K562 (cell line): ENCODE data around the gene RAB5A. TPM values are rescaled to one million over a fixed set of nuclear protein-coding genes. Genes with fewer than 3 reads are reported as not detected.

Experiments
- ARID2 ChIP-seq: fragments of 450-650 bp; IDR thresholded peaks from 2 replicates; pipeline ENCODE4 v1.6.1; 2017; ENCODE audit warnings: antibody characterized with exemption, mild to moderate bottlenecking
- BRD9 ChIP-seq: fragments of 450-650 bp; IDR thresholded peaks from 2 replicates; pipeline ENCODE4 v1.6.1; 2018; ENCODE audit warnings: low read depth; ENCODE audit not compliant: partially characterized antibody
- CAMTA2 ChIP-seq: fragments of 250-450 bp; sonication (Bioruptor Pico); conservative IDR thresholded peaks from 2 replicates; pipeline ENCODE4 v1.5.1; 2022
- CTBP1 ChIP-seq: fragments of 450-650 bp; IDR thresholded peaks from 2 replicates; pipeline ENCODE4 v1.6.1; 2016; ENCODE audit warnings: borderline replicate concordance
- CTCFL ChIP-seq: IDR thresholded peaks from 2 replicates; pipeline ENCODE4 v1.6.1; 2011; ENCODE audit warnings: borderline replicate concordance, low read depth, mild to moderate bottlenecking, moderate library complexity, low read length; ENCODE audit not compliant: insufficient read depth, poor library complexity, severe bottlenecking
- ERF ChIP-seq: fragments of 450-650 bp; formaldehyde crosslinking; IDR thresholded peaks from 2 replicates; pipeline ENCODE4 v1.4.0; 2020; ENCODE audit warnings: mild to moderate bottlenecking, mixed read lengths
- EWSR1 ChIP-seq: fragments of 450-650 bp; IDR thresholded peaks from 2 replicates; pipeline ENCODE4 v1.6.1; 2018; ENCODE audit warnings: borderline replicate concordance, mild to moderate bottlenecking, low read depth, moderate library complexity; ENCODE audit not compliant: partially characterized antibody
- FOS ChIP-seq: IDR thresholded peaks from 3 replicates; pipeline ENCODE4 v1.6.1; 2011; ENCODE audit not compliant: insufficient read length; ENCODE audit errors: extremely low read depth
- HMBOX1 ChIP-seq: sonication (generic); IDR thresholded peaks from 2 replicates; pipeline ENCODE4 v1.6.1; 2016
- IRF2 ChIP-seq: sonication (generic); formaldehyde crosslinking; IDR thresholded peaks from 2 replicates; pipeline ENCODE4 v1.8.1; 2022; ENCODE audit warnings: mild to moderate bottlenecking, missing genetic modification reagents
- MAFF ChIP-seq: IDR thresholded peaks from 2 replicates; pipeline ENCODE4 v1.6.1; 2012; ENCODE audit warnings: low read length, improper control_type of control experiment
- MEIS2 ChIP-seq: fragments of 450-650 bp; IDR thresholded peaks from 2 replicates; pipeline ENCODE4 v1.6.1; 2014; ENCODE audit warnings: mild to moderate bottlenecking; ENCODE audit not compliant: partially characterized antibody
- PML ChIP-seq: IDR thresholded peaks from 2 replicates; pipeline ENCODE4 v1.6.1; 2012; ENCODE audit warnings: low read length, inconsistent platforms
- POLR3A ChIP-seq: IDR thresholded peaks from 2 replicates; pipeline ENCODE4 v1.6.1; 2011; ENCODE audit warnings: borderline replicate concordance, mild to moderate bottlenecking, moderate library complexity; ENCODE audit not compliant: insufficient read length, insufficient read depth; ENCODE audit errors: extremely low read depth
- RAD51 ChIP-seq: fragments of 450-650 bp; IDR thresholded peaks from 2 replicates; pipeline ENCODE4 v1.7.1; 2016; ENCODE audit warnings: low read depth, mild to moderate bottlenecking, borderline replicate concordance
- RBBP5 ChIP-seq: fragments of 200-600 bp; sonication (generic); IDR thresholded peaks from 2 replicates; pipeline ENCODE4 v1.6.1; 2012; ENCODE audit warnings: borderline replicate concordance, mild to moderate bottlenecking, low read length, control low read depth, inconsistent platforms; ENCODE audit not compliant: insufficient read depth, poor library complexity, severe bottlenecking
- RFX5 ChIP-seq: IDR thresholded peaks from 2 replicates; pipeline ENCODE4 v1.6.1; 2011; ENCODE audit warnings: low read depth, mild to moderate bottlenecking, improper control_type of control experiment, low read length
- SNIP1 ChIP-seq: fragments of 450-650 bp; IDR thresholded peaks from 2 replicates; pipeline ENCODE4 v1.7.1; 2017; ENCODE audit warnings: low read depth, mild to moderate bottlenecking
- STAG1 ChIP-seq: sonication (generic); formaldehyde crosslinking; IDR thresholded peaks from 2 replicates; pipeline ENCODE4 v1.5.0; 2020; ENCODE audit warnings: missing genetic modification reagents, borderline replicate concordance
- SUPT5H ChIP-seq: fragments of 450-650 bp; IDR thresholded peaks from 2 replicates; pipeline ENCODE4 v1.6.1; 2016
- TCF15 ChIP-seq: fragments of 250-450 bp; sonication (Bioruptor Pico); IDR thresholded peaks from 2 replicates; pipeline ENCODE4 v1.8.0; 2022; ENCODE audit warnings: moderate library complexity, mild to moderate bottlenecking, inconsistent platforms
- TGIF2 ChIP-seq: sonication (generic); formaldehyde crosslinking; IDR thresholded peaks from 2 replicates; pipeline ENCODE4 v1.8.1; 2022; ENCODE audit warnings: mild to moderate bottlenecking, missing genetic modification reagents, moderate library complexity
- ZBED1 ChIP-seq: IDR thresholded peaks from 2 replicates; pipeline ENCODE4 v1.6.1; 2014
- polyA plus RNA-seq, 8 experiments: library from polyadenylated mRNA; depleted of rRNA in 4 of 8; stranded (reverse) in 5 of 8; unstranded in 3 of 8; fragments of >200 nt; fragmentation: Nextera tagmentation in 2 of 8; fragmentation: Illumina TruSeq in 1 of 8; extraction: Ambion mirVana in 2 of 8; extraction: Trizol in 1 of 8; gene quantifications; 2 replicates each; pipeline versions ENCODE4 v1.2.1 to v1.2.3, GENCODE V29; 2011 to 2014; ENCODE audit warnings: inconsistent platforms in 1 of 8, missing spikeins in 1 of 8
- total RNA-seq, 7 experiments: library from RNA; depleted of rRNA in 6 of 7; stranded (reverse); fragments of >200 nt in 6 of 7; fragmentation: Illumina TruSeq in 2 of 7; extraction: Trizol in 2 of 7; gene quantifications; 2 replicates each; pipeline versions ENCODE4 v1.2.1 to v1.2.3, GENCODE V29; 2011 to 2021; ENCODE audit warnings: low replicate concordance in 1 of 7
- TF ChIP-seq, protein P1 (sequence below): fragments of 250-450 bp; sonication (Bioruptor Pico); IDR thresholded peaks from 2 replicates; pipeline ENCODE4 v1.5.0; 2021; ENCODE audit warnings: mild to moderate bottlenecking, moderate library complexity

Gene RAB5A
- total and polyA plus RNA-seq, 9 of the 15 experiments (the other 6 are each of a cell fraction or from before 2014, with no cell fraction given): 28.3 to 64.2 (median 49.0) TPM

GRCh38 chr3:19947549-19948225 lies 790 bp downstream of the RAB5A start (continued):
- no peak for TF ChIP-seq ARID2
- TF ChIP-seq MAFF: no peak
- no peak for TF ChIP-seq IRF2 (CRISPR knock-in tag)
- TF ChIP-seq RAD51: no peak
- no peak for TF ChIP-seq SUPT5H
- TF ChIP-seq HMBOX1: no peak
- no peak for TF ChIP-seq SNIP1
- peak; percentile 68 for TF ChIP-seq CTBP1
- TF ChIP-seq RFX5: no peak
- TF ChIP-seq PML: no peak
- no peak for TF ChIP-seq ERF (CRISPR knock-in tag)
- no peak for TF ChIP-seq EWSR1
- TF ChIP-seq BRD9: no peak
- TF ChIP-seq RBBP5: peak; percentile 94
- 0 out of 2 replicates have a peak, but pooled peaks have one; percentile 69 for TF ChIP-seq TGIF2 (CRISPR knock-in tag)
- TF ChIP-seq CAMTA2: no peak
- peak; percentile 2 for TF ChIP-seq MEIS2
- no peak for TF ChIP-seq STAG1 (CRISPR knock-in tag)
- no peak for TF ChIP-seq CTCFL
- no peak for TF ChIP-seq FOS
- TF ChIP-seq POLR3A: no peak
- no peak for TF ChIP-seq ZBED1
- TF ChIP-seq TCF15 (CRISPR knock-in tag): no peak
- TF ChIP-seq, protein P1, sequence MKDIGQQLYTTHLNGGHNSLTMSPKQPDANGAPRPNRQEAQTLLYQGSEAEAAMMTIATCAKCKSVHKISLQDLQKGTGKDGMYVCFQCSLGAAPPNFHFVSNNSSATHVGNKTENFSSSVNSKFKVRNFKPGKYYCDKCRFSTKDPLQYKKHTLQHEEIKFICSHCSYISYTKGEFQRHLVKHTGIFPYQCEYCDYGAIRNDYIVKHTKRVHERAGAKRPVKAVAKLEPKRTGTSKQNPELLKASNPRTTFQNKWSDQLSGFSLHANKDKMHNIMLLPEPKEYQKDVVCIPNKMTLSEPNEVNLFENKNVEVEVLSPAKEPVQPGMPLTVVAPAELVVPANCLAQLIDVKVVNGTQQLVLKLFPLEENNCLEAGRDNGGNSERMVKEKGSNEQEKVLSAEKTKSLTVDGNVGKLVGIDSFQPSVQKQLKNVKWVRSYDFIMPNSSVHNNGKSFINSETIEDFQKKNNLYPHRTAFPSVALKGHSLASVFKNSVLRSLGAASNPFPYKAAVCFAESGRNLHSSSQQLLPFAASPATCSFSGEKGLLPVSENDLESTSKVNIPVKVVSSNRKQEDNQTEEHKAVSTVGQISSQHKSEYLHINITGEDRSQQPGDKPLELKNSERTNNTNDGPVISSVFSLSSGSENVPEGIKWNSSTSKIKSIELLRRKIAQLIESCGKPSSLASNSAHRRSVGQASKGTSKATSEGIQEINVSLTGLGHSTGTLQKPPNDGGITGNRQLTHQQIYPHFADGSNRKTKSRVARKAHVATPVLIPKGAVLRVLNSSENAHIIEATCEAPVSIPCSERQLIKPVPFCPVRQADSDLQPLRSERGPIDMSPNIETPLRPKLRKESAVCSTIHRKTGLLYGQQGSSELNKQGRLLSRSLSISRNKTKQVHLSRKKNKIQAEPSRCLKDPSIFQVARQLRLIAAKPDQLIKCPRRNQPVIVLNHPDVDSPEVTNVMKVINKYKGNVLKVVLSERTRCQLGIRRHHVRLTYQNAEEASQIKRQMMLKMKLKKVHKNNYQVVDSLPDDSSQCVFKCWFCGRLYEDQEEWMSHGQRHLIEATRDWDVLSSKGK: no peak
